HG03565 (cell line): ENCODE results near the gene MFAP1.
"Not testable (repeated sequence)": the region's sequence is repeated elsewhere in the genome, so short reads cannot be mapped to it uniquely, and the experiment has no call there.

Experiments used
- ATAC-seq: cut with Tn5 transposase; IDR thresholded peaks from one replicate; pipeline ENCODE4 v1.9.1; 2021; ENCODE audit warnings: mild to moderate bottlenecking, moderate library complexity; ENCODE audit not compliant: unreplicated experiment

The MFAP1 gene

GRCh38 chr15:43825305-43825704 lies 815 bp upstream of the MFAP1 start:
- not testable (repeated sequence) for ATAC-seq

- no peak for ATAC-seq
Observed at GRCh38 chr15:43821505-43821904, 3.0 kb downstream of the MFAP1 start.

- not testable (repeated sequence) for ATAC-seq
Observed at GRCh38 chr15:43815064-43815463, 9.4 kb downstream of the MFAP1 start.

- ATAC-seq = peak; percentile 50
Observed at GRCh38 chr15:43808960-43809678, 15.4 kb downstream of the MFAP1 start.

- ATAC-seq = no peak
Observed at GRCh38 chr15:43808435-43808950, 16.0 kb downstream of the MFAP1 start.

GRCh38 chr15:43802676-43803075 lies 21.8 kb downstream of the MFAP1 start:
- not testable (repeated sequence) for ATAC-seq

GRCh38 chr15:43800286-43801141 lies 24.0 kb downstream of the MFAP1 start, which contains the start of gene HYPK:
TSS of gene HYPK (plus strand) at chr15:43800599. CDS start at chr15:43800623, 24 bp downstream.
- ATAC-seq = peak; percentile 66

- ATAC-seq = no peak
Observed at GRCh38 chr15:43799945-43800285, 24.6 kb downstream of the MFAP1 start, which contains the start of gene SERINC4. TSS of gene SERINC4 (minus strand) at chr15:43800220. CDS start at chr15:43799986, 234 bp downstream.

GRCh38 chr15:43799209-43799944 lies 25.1 kb downstream of the MFAP1 start:
- ATAC-seq = no peak

GRCh38 chr15:43796566-43796965 lies 27.9 kb downstream of the MFAP1 start:
- no peak for ATAC-seq

- ATAC-seq = no peak
Observed at GRCh38 chr15:43795997-43796396, 28.5 kb downstream of the MFAP1 start.

- ATAC-seq = no peak
Observed at GRCh38 chr15:43795197-43795596, 29.3 kb downstream of the MFAP1 start.

- no peak for ATAC-seq
Observed at GRCh38 chr15:43794269-43795037, 30.0 kb downstream of the MFAP1 start.

- ATAC-seq = no peak
Observed at GRCh38 chr15:43793647-43794046, 30.8 kb downstream of the MFAP1 start.

- ATAC-seq = no peak
Observed at GRCh38 chr15:43792761-43793476, 31.6 kb downstream of the MFAP1 start.

GRCh38 chr15:43791993-43792760 lies 32.3 kb downstream of the MFAP1 start, which contains the start of gene SERF2:
TSS of gene SERF2 (plus strand) at chr15:43792320. CDS start at chr15:43792377, 57 bp downstream.
- ATAC-seq = peak; percentile 81

GRCh38 chr15:43789409-43789808 lies 35.1 kb downstream of the MFAP1 start:
- no peak for ATAC-seq

GRCh38 chr15:43779016-43779415 lies 45.5 kb downstream of the MFAP1 start:
- no peak for ATAC-seq
